Peyer's patch (tissue), 4 donors: Measurements from ENCODE around the gene RSBN1L. TPM values are rescaled to one million over a fixed set of nuclear protein-coding genes. Genes with fewer than 3 reads are reported as not detected.

ENCODE experiments used
- DNase-seq, 3 donors: peaks; one replicate each; pipeline ENCODE4 v3.0.0-alpha.2; 2017 to 2019
- H3K27ac ChIP-seq, 4 donors: fragments of 200-600 bp; sonication (generic); one replicate each; pipeline ENCODE4 v1.5.1; 2016 to 2019
- H3K27me3 ChIP-seq, 2 donors: fragments of 200-600 bp; sonication (generic); one replicate each; pipeline ENCODE4 v1.5.1; 2019
- H3K36me3 ChIP-seq, 3 donors: fragments of 200-600 bp; sonication (generic); one replicate each; pipeline ENCODE4 v1.5.1; 2016 to 2019
- H3K4me1 ChIP-seq, 4 donors: fragments of 200-600 bp; sonication (generic); one replicate each; pipeline ENCODE4 v1.5.1; 2016 to 2019
- H3K4me3 ChIP-seq, 4 donors: fragments of 200-600 bp; sonication (generic); 1 replicate in 3 of 4; 2 replicates in 1 of 4; pipeline ENCODE4 v1.5.1; 2016 to 2019; ENCODE audit warnings: mild to moderate bottlenecking in 1 of 4
- H3K9me3 ChIP-seq, 4 donors: fragments of 200-600 bp; sonication (generic); one replicate each; pipeline ENCODE4 v1.5.1; 2016 to 2019; ENCODE audit warnings: mild to moderate bottlenecking in 1 of 4
- CTCF ChIP-seq, 6 experiments: fragments of 450-650 bp in 4 of 6; fragments of 200-600 bp in 2 of 6; sonication (generic) in 1 of 6; IDR thresholded peaks; one replicate each; pipeline ENCODE4 v1.5.1; 2017 to 2019; ENCODE audit warnings: antibody characterized with exemption in 6 of 6, mild to moderate bottlenecking in 3 of 6, moderate library complexity in 1 of 6
- POLR2A ChIP-seq, 2 donors: fragments of 450-650 bp; IDR thresholded peaks; one replicate each; pipeline ENCODE4 v1.5.1; 2017; ENCODE audit warnings: antibody characterized with exemption in 2 of 2, mild to moderate bottlenecking in 2 of 2, moderate library complexity in 2 of 2
- total RNA-seq, 4 donors: library from RNA; depleted of rRNA; stranded (reverse); fragments of >200 nt; gene quantifications; one replicate each; pipeline ENCODE4 v1.1.0, GENCODE V29; 2016

RSBN1L gene
- total RNA-seq, 4 donors from 2014 or later, result 18.9 to 57.8 (median 23.6) TPM

GRCh38 chr7:77796109-77796508, 99.8 kb downstream of the RSBN1L start:
- H3K27ac ChIP-seq, result no peak overlapping the region
- TF ChIP-seq CTCF (IDR thresholded peaks at IDR 0.05) (no peak), POLR2A (IDR thresholded peaks at IDR 0.05) (no peak)
- H3K4me3 ChIP-seq, result no peak overlapping the region
- DNase-seq, result no peak
- H3K4me1 ChIP-seq, result peaks cover 0 to 37% (median 10%) of the 10 kb centered on the region in 4 donors
- peaks cover 0 to 6% (median 0%) of the 10 kb centered on the region in 3 donors for H3K36me3 ChIP-seq
- no peaks in the 10 kb centered on the region for H3K9me3 ChIP-seq
- no peaks in the 10 kb centered on the region for H3K27me3 ChIP-seq

- Histone ChIP-seq H3K27me3 (no peaks in the 10 kb centered on the region), H3K27ac (no peak overlapping the region), H3K36me3 (peaks cover 0 to 6% (median 0%) of the 10 kb centered on the region in 3 donors), H3K4me3 (peak overlapping the region; percentile 16 to 96 (median 78)), H3K9me3 (no peaks in the 10 kb centered on the region), H3K4me1 (peaks cover 0 to 28% (median 10%) of the 10 kb centered on the region in 4 donors)
- DNase-seq, result no peak
- TF ChIP-seq POLR2A (IDR thresholded peaks at IDR 0.05) (no peak), CTCF (IDR thresholded peaks at IDR 0.05) (no peak)
Measured at GRCh38 chr7:77796960-77797359, 100.7 kb downstream of the RSBN1L start.

- Histone ChIP-seq H3K36me3 (peaks cover 0 to 6% (median 0%) of the 10 kb centered on the region in 3 donors), H3K27ac (peak overlapping the region; percentile 83 to 96 (median 86)), H3K27me3 (no peaks in the 10 kb centered on the region), H3K4me1 (peaks cover 0 to 35% (median 10%) of the 10 kb centered on the region in 4 donors), H3K9me3 (no peaks in the 10 kb centered on the region), H3K4me3 (peak overlapping the region; percentile 67 to 96 (median 87))
- no peak for TF ChIP-seq CTCF (IDR thresholded peaks at IDR 0.05)
- peak; percentile 19 to 31 for TF ChIP-seq POLR2A (IDR thresholded peaks at IDR 0.05)
- DNase-seq, result no peak
Measured at GRCh38 chr7:77797734-77798393, 101.6 kb downstream of the RSBN1L start.

- H3K27ac ChIP-seq, result peak within 1 kb of the TSS; percentile 83 to 96 (median 88)
- H3K4me3 ChIP-seq, result peak within 1 kb of the TSS; percentile 67 to 96 (median 87)
- peak; percentile 96 to 99 (median 99) for DNase-seq
- no peaks in the 10 kb centered on the region for H3K27me3 ChIP-seq
- no peaks in the 10 kb centered on the region for H3K9me3 ChIP-seq
- peaks cover 0 to 35% (median 10%) of the 10 kb centered on the region in 4 donors for H3K4me1 ChIP-seq
- H3K36me3 ChIP-seq, result peaks cover 0 to 6% (median 0%) of the 10 kb centered on the region in 3 donors
- TF ChIP-seq POLR2A (IDR thresholded peaks at IDR 0.05) (peak; percentile 73 to 86), CTCF (IDR thresholded peaks at IDR 0.05) (peak in 5 of 6 experiments; percentile 29 to 74 (median 68))
Measured at GRCh38 chr7:77798394-77799077, 102.3 kb downstream of the RSBN1L start, which contains the start of the genes PHTF2 and TMEM60. Gene PHTF2 (plus strand): TSS chr7:77798773. Gene TMEM60 (minus strand): TSS chr7:77798434. CDS start chr7:77794373, 4,061 bp downstream.

GRCh38 chr7:77799078-77799964, 103.1 kb downstream of the RSBN1L start:
- DNase-seq, result peak in 2 of 3 donors; percentile 49 to 64
- H3K36me3 ChIP-seq, result peaks cover 0 to 6% (median 0%) of the 10 kb centered on the region in 3 donors
- H3K27ac ChIP-seq, result peak overlapping the region; percentile 83 to 96 (median 88)
- peaks cover 0 to 35% (median 10%) of the 10 kb centered on the region in 4 donors for H3K4me1 ChIP-seq
- peak overlapping the region; percentile 67 to 96 (median 87) for H3K4me3 ChIP-seq
- no peaks in the 10 kb centered on the region for H3K27me3 ChIP-seq
- peak in 2 of 6 experiments; percentile 11 to 15 for TF ChIP-seq CTCF (IDR thresholded peaks at IDR 0.05)
- TF ChIP-seq POLR2A (IDR thresholded peaks at IDR 0.05), result no peak
- no peaks in the 10 kb centered on the region for H3K9me3 ChIP-seq
